OCI-LY3 (cell line): ENCODE measurements around the gene PCBP1.

Experiments used
- EZH2phosphoT487 ChIP-seq: fragments of 200-600 bp; shearing (Covaris generic); IDR thresholded peaks from 2 replicates; pipeline ENCODE4 v1.6.1; 2018; ENCODE audit warnings: antibody characterized with exemption, mixed run types, low read depth
- TF ChIP-seq, protein P1 (sequence below): fragments of 200-600, 300-600 bp; sonication (generic); IDR thresholded peaks from 2 replicates; pipeline ENCODE4 v1.5.1; 2014; ENCODE audit warnings: antibody characterized with exemption, low read length, low read depth

- TF ChIP-seq, protein P1, sequence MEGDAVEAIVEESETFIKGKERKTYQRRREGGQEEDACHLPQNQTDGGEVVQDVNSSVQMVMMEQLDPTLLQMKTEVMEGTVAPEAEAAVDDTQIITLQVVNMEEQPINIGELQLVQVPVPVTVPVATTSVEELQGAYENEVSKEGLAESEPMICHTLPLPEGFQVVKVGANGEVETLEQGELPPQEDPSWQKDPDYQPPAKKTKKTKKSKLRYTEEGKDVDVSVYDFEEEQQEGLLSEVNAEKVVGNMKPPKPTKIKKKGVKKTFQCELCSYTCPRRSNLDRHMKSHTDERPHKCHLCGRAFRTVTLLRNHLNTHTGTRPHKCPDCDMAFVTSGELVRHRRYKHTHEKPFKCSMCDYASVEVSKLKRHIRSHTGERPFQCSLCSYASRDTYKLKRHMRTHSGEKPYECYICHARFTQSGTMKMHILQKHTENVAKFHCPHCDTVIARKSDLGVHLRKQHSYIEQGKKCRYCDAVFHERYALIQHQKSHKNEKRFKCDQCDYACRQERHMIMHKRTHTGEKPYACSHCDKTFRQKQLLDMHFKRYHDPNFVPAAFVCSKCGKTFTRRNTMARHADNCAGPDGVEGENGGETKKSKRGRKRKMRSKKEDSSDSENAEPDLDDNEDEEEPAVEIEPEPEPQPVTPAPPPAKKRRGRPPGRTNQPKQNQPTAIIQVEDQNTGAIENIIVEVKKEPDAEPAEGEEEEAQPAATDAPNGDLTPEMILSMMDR = no peak
- no peak for TF ChIP-seq EZH2phosphoT487
Observed at GRCh38 chr2:70113359-70114070, 26.2 kb downstream of the PCBP1 start.
